ENCODE results near the gene TRIM67. TPM values are rescaled to one million over a fixed set of nuclear protein-coding genes. Genes with fewer than 3 reads are reported as not detected.

The TRIM67 gene
- total RNA-seq, 1 donor from 2014 or later: 0.32 TPM

GRCh38 chr1:231144416-231145193 is 17.3 kb upstream of the TRIM67 start:
- H3K27ac Mint-ChIP-seq (ENCODE audit: unreplicated experiment): peak overlapping the region; percentile 41
- TF ChIP-seq, protein P1, sequence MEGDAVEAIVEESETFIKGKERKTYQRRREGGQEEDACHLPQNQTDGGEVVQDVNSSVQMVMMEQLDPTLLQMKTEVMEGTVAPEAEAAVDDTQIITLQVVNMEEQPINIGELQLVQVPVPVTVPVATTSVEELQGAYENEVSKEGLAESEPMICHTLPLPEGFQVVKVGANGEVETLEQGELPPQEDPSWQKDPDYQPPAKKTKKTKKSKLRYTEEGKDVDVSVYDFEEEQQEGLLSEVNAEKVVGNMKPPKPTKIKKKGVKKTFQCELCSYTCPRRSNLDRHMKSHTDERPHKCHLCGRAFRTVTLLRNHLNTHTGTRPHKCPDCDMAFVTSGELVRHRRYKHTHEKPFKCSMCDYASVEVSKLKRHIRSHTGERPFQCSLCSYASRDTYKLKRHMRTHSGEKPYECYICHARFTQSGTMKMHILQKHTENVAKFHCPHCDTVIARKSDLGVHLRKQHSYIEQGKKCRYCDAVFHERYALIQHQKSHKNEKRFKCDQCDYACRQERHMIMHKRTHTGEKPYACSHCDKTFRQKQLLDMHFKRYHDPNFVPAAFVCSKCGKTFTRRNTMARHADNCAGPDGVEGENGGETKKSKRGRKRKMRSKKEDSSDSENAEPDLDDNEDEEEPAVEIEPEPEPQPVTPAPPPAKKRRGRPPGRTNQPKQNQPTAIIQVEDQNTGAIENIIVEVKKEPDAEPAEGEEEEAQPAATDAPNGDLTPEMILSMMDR (IDR thresholded peaks at IDR 0.05): no peak
- DNase-seq (ENCODE audit: extremely low spot score, unreplicated experiment): no peak
- H3K4me1 Mint-ChIP-seq (ENCODE audit: unreplicated experiment): peaks cover 43% of the 10 kb centered on the region
- H3K9me3 Mint-ChIP-seq (ENCODE audit: unreplicated experiment): peaks cover 13% of the 10 kb centered on the region
- H3K27me3 Mint-ChIP-seq (ENCODE audit: unreplicated experiment): no peaks in the 10 kb centered on the region
- H3K36me3 Mint-ChIP-seq (ENCODE audit: unreplicated experiment): no peaks in the 10 kb centered on the region
- no peak overlapping the region for H3K4me3 Mint-ChIP-seq (ENCODE audit: unreplicated experiment)

DNA sequence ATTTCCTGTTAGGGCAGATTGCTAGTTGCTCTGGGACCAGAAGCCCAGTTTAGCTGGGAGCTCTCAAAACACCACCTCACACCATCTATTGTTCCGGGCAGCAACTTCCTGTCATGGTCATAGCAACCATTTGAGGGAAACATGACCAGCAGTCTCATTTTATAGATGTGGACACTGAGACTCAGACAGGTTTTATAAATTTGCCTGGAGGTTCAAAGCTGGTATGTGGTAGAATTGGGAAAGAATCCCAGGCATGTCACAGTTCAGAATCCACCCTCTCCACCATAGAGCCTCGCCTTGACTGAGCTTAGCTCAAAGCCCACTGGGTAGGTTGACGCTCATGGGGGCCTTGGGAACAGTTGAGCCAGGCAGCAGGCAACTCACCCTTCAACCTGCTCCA is 14.0 kb upstream of the TRIM67 start:
- TF ChIP-seq, protein P1 (IDR thresholded peaks at IDR 0.05): no peak
- no peak overlapping the region for H3K27ac Mint-ChIP-seq (ENCODE audit: unreplicated experiment)
- H3K27me3 Mint-ChIP-seq (ENCODE audit: unreplicated experiment): no peaks in the 10 kb centered on the region
- H3K4me1 Mint-ChIP-seq (ENCODE audit: unreplicated experiment): peaks cover 27% of the 10 kb centered on the region
- H3K36me3 Mint-ChIP-seq (ENCODE audit: unreplicated experiment): no peaks in the 10 kb centered on the region
- peaks cover 12% of the 10 kb centered on the region for H3K9me3 Mint-ChIP-seq (ENCODE audit: unreplicated experiment)
- DNase-seq (ENCODE audit: extremely low spot score, unreplicated experiment): peak; percentile 53
- H3K4me3 Mint-ChIP-seq (ENCODE audit: unreplicated experiment): no peak overlapping the region

GRCh38 chr1:231151811-231152210 is 10.0 kb upstream of the TRIM67 start:
- Mint-ChIP-seq H3K36me3 (ENCODE audit: unreplicated experiment) (no peaks in the 10 kb centered on the region), H3K9me3 (ENCODE audit: unreplicated experiment) (no peaks in the 10 kb centered on the region), H3K27me3 (ENCODE audit: unreplicated experiment) (no peaks in the 10 kb centered on the region), H3K4me1 (ENCODE audit: unreplicated experiment) (peaks cover 13% of the 10 kb centered on the region), H3K4me3 (ENCODE audit: unreplicated experiment) (no peak overlapping the region), H3K27ac (ENCODE audit: unreplicated experiment) (no peak overlapping the region)
- TF ChIP-seq, protein P1 (IDR thresholded peaks at IDR 0.05): no peak
- DNase-seq (ENCODE audit: extremely low spot score, unreplicated experiment): no peak

- Mint-ChIP-seq H3K4me1 (ENCODE audit: unreplicated experiment) (peaks cover 17% of the 10 kb centered on the region), H3K9me3 (ENCODE audit: unreplicated experiment) (no peaks in the 10 kb centered on the region), H3K27ac (ENCODE audit: unreplicated experiment) (no peak overlapping the region), H3K4me3 (ENCODE audit: unreplicated experiment) (no peak overlapping the region), H3K36me3 (ENCODE audit: unreplicated experiment) (no peaks in the 10 kb centered on the region), H3K27me3 (ENCODE audit: unreplicated experiment) (no peaks in the 10 kb centered on the region)
- TF ChIP-seq, protein P1 (IDR thresholded peaks at IDR 0.05): no peak
- no peak for DNase-seq (ENCODE audit: extremely low spot score, unreplicated experiment)
Observed at GRCh38 chr1:231153726-231154125, 8.1 kb upstream of the TRIM67 start.

- Mint-ChIP-seq H3K9me3 (ENCODE audit: unreplicated experiment) (no peaks in the 10 kb centered on the region), H3K4me3 (ENCODE audit: unreplicated experiment) (no peak overlapping the region), H3K27ac (ENCODE audit: unreplicated experiment) (no peak overlapping the region), H3K4me1 (ENCODE audit: unreplicated experiment) (peaks cover 17% of the 10 kb centered on the region), H3K36me3 (ENCODE audit: unreplicated experiment) (no peaks in the 10 kb centered on the region), H3K27me3 (ENCODE audit: unreplicated experiment) (no peaks in the 10 kb centered on the region)
- TF ChIP-seq, protein P1 (IDR thresholded peaks at IDR 0.05): no peak
- no peak for DNase-seq (ENCODE audit: extremely low spot score, unreplicated experiment)
Observed at GRCh38 chr1:231155808-231156207, 6.0 kb upstream of the TRIM67 start.

All from osteocyte (in vitro differentiated cells).